ENCODE data around the gene PNPLA7.
A peak's percentile ranks its signal among the peaks of the same experiment; 100 is the strongest.

Gene PNPLA7

GRCh38 chr9:137437691-137438590 is 112.3 kb downstream of the PNPLA7 start (continued):
- no peak for TF ChIP-seq ZNF747 (tag by site-specific recombination; IDR thresholded peaks at IDR 0.05)
- TF ChIP-seq ZNF10 (tag by site-specific recombination; IDR thresholded peaks at IDR 0.05): peak; percentile 21; the same call in 1 of the 2 replicates
- no peak for TF ChIP-seq TCF7L2 (IDR thresholded peaks at IDR 0.05; ENCODE audit: borderline replicate concordance, low read depth, low read length)
- no peak for TF ChIP-seq ZNF571 (tag by site-specific recombination; IDR thresholded peaks at IDR 0.05)
- no peak for TF ChIP-seq TSHZ1 (tag by site-specific recombination; IDR thresholded peaks at IDR 0.05; ENCODE audit: borderline replicate concordance)
- no peak for TF ChIP-seq ZNF843 (tag by site-specific recombination; IDR thresholded peaks at IDR 0.05)
- no peak for TF ChIP-seq ZNF138 (tag by site-specific recombination; IDR thresholded peaks at IDR 0.05; ENCODE audit: borderline replicate concordance)
- no peak for TF ChIP-seq ZNF560 (tag by site-specific recombination; IDR thresholded peaks at IDR 0.05; ENCODE audit: borderline replicate concordance)
- peak; percentile 83; the same call in 1 of the 2 replicates for TF ChIP-seq SCRT1 (tag by site-specific recombination; IDR thresholded peaks at IDR 0.05; ENCODE audit: borderline replicate concordance)
- TF ChIP-seq ZNF391 (tag by site-specific recombination; IDR thresholded peaks at IDR 0.05; ENCODE audit: borderline replicate concordance, low read depth): no peak
- TF ChIP-seq ZNF777 (tag by site-specific recombination; IDR thresholded peaks at IDR 0.05; ENCODE audit: borderline replicate concordance): no peak
- TF ChIP-seq ZNF585B (tag by site-specific recombination; IDR thresholded peaks at IDR 0.05): no peak
- TF ChIP-seq OVOL3 (tag by site-specific recombination; IDR thresholded peaks at IDR 0.05): no peak
- peak; percentile 31; the same call in 1 of the 2 replicates for TF ChIP-seq ZFHX2 (tag by site-specific recombination; conservative IDR thresholded peaks at IDR 0.05)
- TF ChIP-seq PBX3 (CRISPR knock-in tag; IDR thresholded peaks at IDR 0.05): no peak
- no peak for TF ChIP-seq KLF16 (tag by site-specific recombination; IDR thresholded peaks at IDR 0.05)
- no peak for TF ChIP-seq ZNF280D (tag by site-specific recombination; IDR thresholded peaks at IDR 0.05)
- TF ChIP-seq ZNF221 (tag by site-specific recombination; IDR thresholded peaks at IDR 0.05; ENCODE audit: borderline replicate concordance): no peak
- peak; percentile 94 for TF ChIP-seq SCRT2 (tag by site-specific recombination; IDR thresholded peaks at IDR 0.05)
- no peak for TF ChIP-seq ZXDB (tag by site-specific recombination; IDR thresholded peaks at IDR 0.05)
- no peak for TF ChIP-seq ZNF146 (tag by site-specific recombination; IDR thresholded peaks at IDR 0.05)
- no peak for TF ChIP-seq ZNF768 (tag by site-specific recombination; IDR thresholded peaks at IDR 0.05)
- TF ChIP-seq ZNF18 (tag by site-specific recombination; IDR thresholded peaks at IDR 0.05): no peak
- TF ChIP-seq ZNF501 (tag by site-specific recombination; IDR thresholded peaks at IDR 0.05): no peak
- no peak for TF ChIP-seq SP3 (tag by site-specific recombination; IDR thresholded peaks at IDR 0.05)
- TF ChIP-seq GLIS1 (tag by site-specific recombination; IDR thresholded peaks at IDR 0.05): peak; percentile 81
- TF ChIP-seq ZNF596 (tag by site-specific recombination; IDR thresholded peaks at IDR 0.05): no peak
- TF ChIP-seq PATZ1 (tag by site-specific recombination; IDR thresholded peaks at IDR 0.05): no peak
- TF ChIP-seq ZNF133 (tag by site-specific recombination; IDR thresholded peaks at IDR 0.05): no peak

Data from HEK293 (cell line).